HL-60 (cell line): ENCODE data around the gene WWOX.

Experiments used
- GABPA ChIP-seq: IDR thresholded peaks from 2 replicates; pipeline ENCODE4 v1.6.1; 2012; ENCODE audit warnings: low read depth
- POLR2AphosphoS5 ChIP-seq: IDR thresholded peaks from 2 replicates; pipeline ENCODE4 v1.6.1; 2012; ENCODE audit warnings: low read depth
- SPI1 ChIP-seq: IDR thresholded peaks from 2 replicates; pipeline ENCODE4 v1.6.1; 2012; ENCODE audit warnings: low read depth, mild to moderate bottlenecking, borderline replicate concordance
- TF ChIP-seq, protein P1 (sequence below): IDR thresholded peaks from one replicate; pipeline ENCODE4 v1.5.1; 2011; ENCODE audit warnings: low read length, control low read depth, inconsistent platforms; ENCODE audit not compliant: insufficient read depth
- TF ChIP-seq, protein P2 (sequence below): IDR thresholded peaks from 2 replicates; pipeline ENCODE4 v1.6.1; 2012; ENCODE audit warnings: low read depth; ENCODE audit not compliant: insufficient replicate concordance

DNA sequence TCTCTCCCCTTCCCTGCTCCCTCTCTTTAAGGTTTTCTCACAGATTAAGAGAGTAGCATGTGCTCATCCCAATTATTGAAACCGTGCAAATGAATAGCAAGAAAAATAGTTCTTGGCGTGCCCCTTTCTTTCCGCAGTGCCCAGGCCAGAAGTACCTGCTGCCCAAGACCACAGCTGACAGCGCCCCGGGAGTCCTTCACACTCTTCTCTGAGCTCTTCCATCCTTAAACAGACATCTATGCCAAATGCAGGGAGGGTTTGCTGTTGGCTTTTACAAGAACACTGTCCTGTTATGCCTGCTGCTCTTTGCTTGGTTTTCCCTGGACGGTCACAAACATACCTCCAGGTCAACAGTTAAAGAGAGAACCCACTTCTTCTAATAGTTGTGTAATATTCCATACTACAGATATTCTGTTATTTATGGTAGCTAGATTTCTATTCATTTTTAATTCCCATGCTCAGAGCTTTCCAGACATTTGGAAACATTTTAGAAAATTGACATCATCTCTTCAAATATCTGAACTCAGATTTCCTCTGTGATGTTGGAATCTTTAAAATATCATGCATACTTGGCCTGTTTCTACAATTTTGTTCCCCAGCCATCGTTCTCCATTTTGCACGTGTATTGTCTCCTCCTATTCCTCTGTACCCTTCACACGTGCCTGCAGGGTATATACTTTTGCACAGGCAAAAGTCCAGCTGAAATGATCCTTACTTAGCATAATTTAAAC is 416.7 kb downstream of the WWOX start:
- TF ChIP-seq, protein P1, sequence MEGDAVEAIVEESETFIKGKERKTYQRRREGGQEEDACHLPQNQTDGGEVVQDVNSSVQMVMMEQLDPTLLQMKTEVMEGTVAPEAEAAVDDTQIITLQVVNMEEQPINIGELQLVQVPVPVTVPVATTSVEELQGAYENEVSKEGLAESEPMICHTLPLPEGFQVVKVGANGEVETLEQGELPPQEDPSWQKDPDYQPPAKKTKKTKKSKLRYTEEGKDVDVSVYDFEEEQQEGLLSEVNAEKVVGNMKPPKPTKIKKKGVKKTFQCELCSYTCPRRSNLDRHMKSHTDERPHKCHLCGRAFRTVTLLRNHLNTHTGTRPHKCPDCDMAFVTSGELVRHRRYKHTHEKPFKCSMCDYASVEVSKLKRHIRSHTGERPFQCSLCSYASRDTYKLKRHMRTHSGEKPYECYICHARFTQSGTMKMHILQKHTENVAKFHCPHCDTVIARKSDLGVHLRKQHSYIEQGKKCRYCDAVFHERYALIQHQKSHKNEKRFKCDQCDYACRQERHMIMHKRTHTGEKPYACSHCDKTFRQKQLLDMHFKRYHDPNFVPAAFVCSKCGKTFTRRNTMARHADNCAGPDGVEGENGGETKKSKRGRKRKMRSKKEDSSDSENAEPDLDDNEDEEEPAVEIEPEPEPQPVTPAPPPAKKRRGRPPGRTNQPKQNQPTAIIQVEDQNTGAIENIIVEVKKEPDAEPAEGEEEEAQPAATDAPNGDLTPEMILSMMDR, result no peak
- no peak for TF ChIP-seq GABPA
- TF ChIP-seq, protein P2, sequence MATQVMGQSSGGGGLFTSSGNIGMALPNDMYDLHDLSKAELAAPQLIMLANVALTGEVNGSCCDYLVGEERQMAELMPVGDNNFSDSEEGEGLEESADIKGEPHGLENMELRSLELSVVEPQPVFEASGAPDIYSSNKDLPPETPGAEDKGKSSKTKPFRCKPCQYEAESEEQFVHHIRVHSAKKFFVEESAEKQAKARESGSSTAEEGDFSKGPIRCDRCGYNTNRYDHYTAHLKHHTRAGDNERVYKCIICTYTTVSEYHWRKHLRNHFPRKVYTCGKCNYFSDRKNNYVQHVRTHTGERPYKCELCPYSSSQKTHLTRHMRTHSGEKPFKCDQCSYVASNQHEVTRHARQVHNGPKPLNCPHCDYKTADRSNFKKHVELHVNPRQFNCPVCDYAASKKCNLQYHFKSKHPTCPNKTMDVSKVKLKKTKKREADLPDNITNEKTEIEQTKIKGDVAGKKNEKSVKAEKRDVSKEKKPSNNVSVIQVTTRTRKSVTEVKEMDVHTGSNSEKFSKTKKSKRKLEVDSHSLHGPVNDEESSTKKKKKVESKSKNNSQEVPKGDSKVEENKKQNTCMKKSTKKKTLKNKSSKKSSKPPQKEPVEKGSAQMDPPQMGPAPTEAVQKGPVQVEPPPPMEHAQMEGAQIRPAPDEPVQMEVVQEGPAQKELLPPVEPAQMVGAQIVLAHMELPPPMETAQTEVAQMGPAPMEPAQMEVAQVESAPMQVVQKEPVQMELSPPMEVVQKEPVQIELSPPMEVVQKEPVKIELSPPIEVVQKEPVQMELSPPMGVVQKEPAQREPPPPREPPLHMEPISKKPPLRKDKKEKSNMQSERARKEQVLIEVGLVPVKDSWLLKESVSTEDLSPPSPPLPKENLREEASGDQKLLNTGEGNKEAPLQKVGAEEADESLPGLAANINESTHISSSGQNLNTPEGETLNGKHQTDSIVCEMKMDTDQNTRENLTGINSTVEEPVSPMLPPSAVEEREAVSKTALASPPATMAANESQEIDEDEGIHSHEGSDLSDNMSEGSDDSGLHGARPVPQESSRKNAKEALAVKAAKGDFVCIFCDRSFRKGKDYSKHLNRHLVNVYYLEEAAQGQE, result no peak
- no peak for TF ChIP-seq POLR2AphosphoS5
- no peak for TF ChIP-seq SPI1
